ENCODE data around the gene SLC17A9. TPM values are rescaled to one million over a fixed set of nuclear protein-coding genes. Genes with fewer than 3 reads are reported as not detected.

The SLC17A9 gene
- total RNA-seq, 1 experiment from 2014 or later = 0.22 TPM

- Histone ChIP-seq H2AFZ (no peak overlapping the region), H3K27ac (peak overlapping the region; percentile 81), H3F3A (ENCODE audit: insufficient read depth, low read depth) (peaks cover 29% of the 10 kb centered on the region), H3K27me3 (ENCODE audit: insufficient read depth, low read depth) (no peaks in the 10 kb centered on the region), H3K36me3 (ENCODE audit: low read depth) (no peaks in the 10 kb centered on the region), H3K4me2 (peak overlapping the region; percentile 96), H3K79me2 (ENCODE audit: low read depth) (peaks cover 96% of the 10 kb centered on the region), H4K20me1 (ENCODE audit: insufficient read depth) (peaks cover 65% of the 10 kb centered on the region), H3K9me2 (ENCODE audit: insufficient read depth) (no peaks in the 10 kb centered on the region), H3K9me3 (ENCODE audit: insufficient read depth, low read depth) (no peaks in the 10 kb centered on the region), H3K4me1 (replicated peaks; ENCODE audit: insufficient read depth) (peaks cover 35% of the 10 kb centered on the region), H3K4me3 (peak overlapping the region; percentile 75)
- ChIA-PET POLR2A (ENCODE audit: unreplicated experiment) (interaction anchor here (0.7 kb wide), 1 partner anchor 613 kb away, joined by 3 read pairs; no protein-coding TSS in a partner anchor), CTCF (interaction anchor here (0.9 kb wide), 1 partner anchor 14 kb away, joined by 3 read pairs; the partner anchor contains the start of gene GID8)
- no peak for DNase-seq
- intact Hi-C loops (cut with micrococcal nuclease; ENCODE audit: unreplicated experiment) = no loop called here
- BruUV-seq (replicated peaks) = no TSS peak
- TF ChIP-seq EZH2 (IDR thresholded peaks at IDR 0.05; ENCODE audit: low read depth) = no peak
- TF ChIP-seq CTCF (conservative IDR thresholded peaks at IDR 0.05) = no peak
Observed at GRCh38 chr20:62923669-62924441, 28.7 kb upstream of the SLC17A9 start.

GRCh38 chr20:62924442-62925075 is 27.9 kb upstream of the SLC17A9 start:
- ChIA-PET CTCF (no interaction called here), POLR2A (ENCODE audit: unreplicated experiment) (interaction anchor here (0.6 to 0.7 kb wide), 2 partner anchors 49 to 612 kb away, joined by 3 read pairs; no protein-coding TSS in a partner anchor)
- TSS peak; percentile 32 for BruUV-seq (replicated peaks)
- Histone ChIP-seq H2AFZ (no peak overlapping the region), H3K9me3 (ENCODE audit: insufficient read depth, low read depth) (no peaks in the 10 kb centered on the region), H3K27ac (peak overlapping the region; percentile 81), H3K27me3 (ENCODE audit: insufficient read depth, low read depth) (no peaks in the 10 kb centered on the region), H3K36me3 (ENCODE audit: low read depth) (no peaks in the 10 kb centered on the region), H4K20me1 (ENCODE audit: insufficient read depth) (peaks cover 58% of the 10 kb centered on the region), H3K4me1 (replicated peaks; ENCODE audit: insufficient read depth) (peaks cover 35% of the 10 kb centered on the region), H3K4me2 (peak overlapping the region; percentile 96), H3K79me2 (ENCODE audit: low read depth) (peaks cover 95% of the 10 kb centered on the region), H3K4me3 (peak overlapping the region; percentile 75), H3K9me2 (ENCODE audit: insufficient read depth) (no peaks in the 10 kb centered on the region), H3F3A (ENCODE audit: insufficient read depth, low read depth) (peaks cover 30% of the 10 kb centered on the region)
- TF ChIP-seq CTCF (conservative IDR thresholded peaks at IDR 0.05) (no peak), EZH2 (IDR thresholded peaks at IDR 0.05; ENCODE audit: low read depth) (no peak)
- peak in 1 of 2 experiments; percentile 45 for DNase-seq
- intact Hi-C loops (cut with micrococcal nuclease; ENCODE audit: unreplicated experiment) = loop anchor here (5.0 kb wide), 1 partner anchor 302 kb away; no protein-coding TSS in a partner anchor

- TF ChIP-seq CTCF (conservative IDR thresholded peaks at IDR 0.05) (no peak), EZH2 (IDR thresholded peaks at IDR 0.05; ENCODE audit: low read depth) (no peak)
- BruUV-seq (replicated peaks) = no TSS peak
- DNase-seq = no peak
- H3K36me3 ChIP-seq (ENCODE audit: low read depth) = no peaks in the 10 kb centered on the region
- H3K4me1 ChIP-seq (replicated peaks; ENCODE audit: insufficient read depth) = peaks cover 35% of the 10 kb centered on the region
- peaks cover 57% of the 10 kb centered on the region for H4K20me1 ChIP-seq (ENCODE audit: insufficient read depth)
- H3K27ac ChIP-seq = peak overlapping the region; percentile 81
- peaks cover 94% of the 10 kb centered on the region for H3K79me2 ChIP-seq (ENCODE audit: low read depth)
- H3K4me3 ChIP-seq = peak overlapping the region; percentile 75
- CTCF ChIA-PET = no interaction called here
- H3K9me2 ChIP-seq (ENCODE audit: insufficient read depth) = no peaks in the 10 kb centered on the region
- peak overlapping the region; percentile 96 for H3K4me2 ChIP-seq
- peak overlapping the region; percentile 74; the same call in 1 of the 2 replicates for H2AFZ ChIP-seq
- POLR2A ChIA-PET (ENCODE audit: unreplicated experiment) = interaction anchor here (0.6 kb wide), 1 partner anchor 50 kb away, joined by 3 read pairs; no protein-coding TSS in a partner anchor
- intact Hi-C loops (cut with micrococcal nuclease; ENCODE audit: unreplicated experiment) = loop anchor here (5.0 kb wide), 1 partner anchor 303 kb away; no protein-coding TSS in a partner anchor
- no peaks in the 10 kb centered on the region for H3K9me3 ChIP-seq (ENCODE audit: insufficient read depth, low read depth)
- peaks cover 33% of the 10 kb centered on the region for H3F3A ChIP-seq (ENCODE audit: insufficient read depth, low read depth)
- H3K27me3 ChIP-seq (ENCODE audit: insufficient read depth, low read depth) = no peaks in the 10 kb centered on the region
Observed at GRCh38 chr20:62925076-62925419, 27.5 kb upstream of the SLC17A9 start.

Measured in PC-9 (cell line).